ENCODE results near the gene CMC1.

CMC1 gene

GRCh38 chr3:28294667-28295413 lies 53.4 kb downstream of the CMC1 start:
- in situ Hi-C loops (cut with MboI; ENCODE audit: low pct_unique_long_range_greater_than_20kb, low sequenced_read_pairs, unreplicated experiment), result no loop called here
- TF ChIP-seq CTCF (IDR thresholded peaks at IDR 0.05; ENCODE audit: extremely low read depth, insufficient read depth, missing control alignments), result no peak
- DNase-seq (ENCODE audit: low spot score), result no peak

GRCh38 chr3:28295898-28296490 lies 54.6 kb downstream of the CMC1 start:
- in situ Hi-C loops (cut with MboI; ENCODE audit: low pct_unique_long_range_greater_than_20kb, low sequenced_read_pairs, unreplicated experiment), result no loop called here

GRCh38 chr3:28299705-28300104 lies 58.3 kb downstream of the CMC1 start:
- in situ Hi-C loops (cut with MboI; ENCODE audit: low pct_unique_long_range_greater_than_20kb, low sequenced_read_pairs, unreplicated experiment), result no loop called here
- no peak for DNase-seq (ENCODE audit: low spot score)
- TF ChIP-seq CTCF (IDR thresholded peaks at IDR 0.05; ENCODE audit: extremely low read depth, insufficient read depth, missing control alignments), result no peak

More at GRCh38 chr3:28295898-28296490, 54.6 kb downstream of the CMC1 start:
- no peak for DNase-seq (ENCODE audit: low spot score)
- no peak for TF ChIP-seq CTCF (IDR thresholded peaks at IDR 0.05; ENCODE audit: extremely low read depth, insufficient read depth, missing control alignments)

GRCh38 chr3:28300345-28300962 lies 59.0 kb downstream of the CMC1 start:
- no peak for DNase-seq (ENCODE audit: low spot score)
- TF ChIP-seq CTCF (IDR thresholded peaks at IDR 0.05; ENCODE audit: extremely low read depth, insufficient read depth, missing control alignments), result no peak
- in situ Hi-C loops (cut with MboI; ENCODE audit: low pct_unique_long_range_greater_than_20kb, low sequenced_read_pairs, unreplicated experiment), result no loop called here

- DNase-seq (ENCODE audit: low spot score), result no peak
- in situ Hi-C loops (cut with MboI; ENCODE audit: low pct_unique_long_range_greater_than_20kb, low sequenced_read_pairs, unreplicated experiment), result no loop called here
- no peak for TF ChIP-seq CTCF (IDR thresholded peaks at IDR 0.05; ENCODE audit: extremely low read depth, insufficient read depth, missing control alignments)
Observed at GRCh38 chr3:28301688-28302087, 60.3 kb downstream of the CMC1 start.

GRCh38 chr3:28308196-28308595 lies 66.8 kb downstream of the CMC1 start:
- DNase-seq (ENCODE audit: low spot score), result no peak
- in situ Hi-C loops (cut with MboI; ENCODE audit: low pct_unique_long_range_greater_than_20kb, low sequenced_read_pairs, unreplicated experiment), result no loop called here

More at GRCh38 chr3:28308196-28308595, 66.8 kb downstream of the CMC1 start:
- TF ChIP-seq CTCF (IDR thresholded peaks at IDR 0.05; ENCODE audit: extremely low read depth, insufficient read depth, missing control alignments), result no peak
